ENCODE data around the gene PRSS1.
A peak's percentile ranks its signal among the peaks of the same experiment; 100 is the strongest.
"Not testable (repeated sequence)": the region's sequence is repeated elsewhere in the genome, so short reads cannot be mapped to it uniquely, and the experiment has no call there.

The PRSS1 gene
- 0 to 1.2 (median 0) reads per million in 17 experiments for total RNA-seq

- no peak for DNase-seq
Observed at GRCh38 chr7:142749218-142749993, at the start of gene PRSS1. Gene PRSS1 (plus strand): TSS chr7:142749472. CDS start chr7:142749485, 13 bp downstream.

- not testable (repeated sequence) for DNase-seq
Observed at GRCh38 chr7:142700935-142701334, 48.3 kb upstream of the PRSS1 start.

DNA sequence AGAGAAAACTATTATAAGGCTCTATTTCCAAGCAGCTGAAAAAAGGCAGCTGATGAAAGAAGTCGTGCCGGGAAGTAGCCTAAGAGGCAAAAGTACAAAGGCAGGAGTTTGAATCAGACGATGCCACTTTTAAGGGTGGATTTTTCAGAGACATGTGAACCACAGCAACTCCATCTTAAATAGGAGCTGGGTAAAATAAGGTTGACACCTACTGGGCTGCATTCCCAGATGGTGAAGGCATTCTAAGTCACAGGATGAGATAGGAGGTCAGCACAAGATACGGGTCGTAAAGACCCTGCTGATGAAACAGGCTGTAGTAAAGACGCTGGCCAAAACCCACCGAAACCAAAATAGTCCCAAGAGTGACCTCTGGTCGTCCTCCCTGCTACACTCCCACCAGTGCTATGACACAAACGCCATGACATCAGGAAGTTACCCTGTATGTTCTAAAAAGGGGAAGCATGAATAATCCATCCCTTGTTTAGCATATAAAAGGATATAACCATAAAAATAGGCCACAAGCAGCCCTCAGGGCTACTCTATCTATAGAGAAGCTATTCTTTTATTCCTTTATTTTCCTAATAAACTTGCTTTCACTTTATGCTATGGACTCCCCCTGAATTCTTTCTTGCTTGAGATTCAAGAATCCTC is 45.5 kb upstream of the PRSS1 start:
- DNase-seq, result peak; percentile 72 to 91 (median 79)

GRCh38 chr7:142708726-142709125 is 40.5 kb upstream of the PRSS1 start:
- peak in 3 of 4 experiments; percentile 6 to 33 (median 23) for DNase-seq

- peak in 3 of 4 experiments; percentile 30 to 59 (median 52) for DNase-seq
Observed at GRCh38 chr7:142709921-142710320, 39.4 kb upstream of the PRSS1 start.

- no peak for DNase-seq
Observed at GRCh38 chr7:142711196-142711595, 38.1 kb upstream of the PRSS1 start.

DNA sequence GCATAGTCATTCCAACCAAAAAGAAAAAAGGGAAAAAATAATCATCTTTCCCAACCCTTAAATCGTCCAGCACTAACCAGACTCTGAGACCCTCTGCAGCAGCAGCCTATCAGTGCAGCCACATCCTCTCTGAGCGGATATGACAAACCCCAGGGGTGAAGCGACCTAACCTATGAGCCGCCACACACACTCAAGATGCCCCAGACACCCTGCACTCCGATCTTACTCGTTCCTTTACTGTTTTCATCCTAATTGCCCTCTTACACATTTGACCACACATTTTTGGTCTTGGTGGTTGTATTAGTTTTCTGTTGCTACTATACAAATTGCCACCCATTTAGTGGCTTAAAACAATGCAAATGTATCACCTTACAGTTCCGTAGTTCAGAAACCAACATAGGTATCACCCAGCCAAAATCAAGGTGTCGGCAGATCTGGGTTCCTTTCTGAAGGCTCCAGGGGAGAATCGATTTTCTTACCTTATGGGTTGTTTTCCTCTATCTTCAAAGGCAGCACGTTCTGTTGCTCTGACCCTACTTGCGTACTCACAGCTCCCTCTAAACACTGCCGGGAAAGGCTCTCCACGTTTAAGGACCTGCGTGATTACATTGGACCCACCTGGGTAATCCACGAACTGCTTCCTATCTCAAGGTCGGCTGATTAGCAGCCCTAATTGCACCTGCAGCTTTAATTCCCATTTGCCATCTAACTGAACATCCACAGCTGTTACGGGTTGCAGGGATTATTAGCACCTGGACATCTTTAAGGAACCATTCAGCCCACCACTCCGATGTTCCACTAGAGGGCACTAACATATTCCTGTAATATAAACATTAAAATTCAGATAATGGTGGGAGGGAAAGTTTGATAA is 37.3 kb upstream of the PRSS1 start:
- peak in 3 of 4 experiments; percentile 41 to 57 (median 46) for DNase-seq

GRCh38 chr7:142712617-142712957 is 36.7 kb upstream of the PRSS1 start:
- no peak for DNase-seq

DNA sequence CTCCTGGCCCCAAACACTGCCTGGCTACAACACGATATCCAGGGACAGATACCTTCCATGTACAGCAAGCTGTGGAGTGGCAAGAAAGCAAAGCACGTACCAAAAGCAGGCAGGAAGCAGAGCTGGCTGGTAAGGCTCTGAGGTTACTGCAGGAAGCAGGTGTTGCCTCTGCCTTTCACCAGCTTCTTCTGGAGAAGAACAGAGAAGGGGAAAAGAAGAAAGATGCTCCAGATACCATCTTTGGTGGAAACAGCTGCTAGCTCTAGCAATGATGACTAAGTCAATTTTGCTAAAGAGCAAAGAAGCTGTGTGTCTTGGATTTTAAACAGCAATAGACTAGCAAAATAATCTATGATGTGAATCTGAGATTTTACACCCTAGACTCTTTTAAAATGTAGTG is 34.9 kb upstream of the PRSS1 start:
- DNase-seq, result no peak

DNA sequence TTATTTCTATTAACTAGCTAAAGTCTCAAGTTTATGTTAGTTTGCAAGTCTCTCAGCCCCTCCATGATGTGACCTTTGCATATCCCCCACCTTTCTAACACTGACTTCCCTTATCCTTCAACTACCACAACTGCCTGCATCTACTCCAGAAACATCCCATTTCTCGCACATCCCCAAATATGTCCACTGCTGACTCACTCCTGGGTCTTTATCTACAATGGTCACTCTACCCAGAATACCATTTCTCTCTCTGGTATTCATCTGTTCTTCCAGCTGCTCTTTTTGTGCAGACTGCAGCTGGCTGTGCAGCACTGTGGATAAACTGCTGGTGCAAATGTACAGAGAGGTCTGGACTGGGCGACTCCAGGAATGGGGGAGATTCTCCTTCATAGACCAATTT is 32.7 kb upstream of the PRSS1 start:
- peak in 1 of 4 experiments; percentile 7 for DNase-seq

DNA sequence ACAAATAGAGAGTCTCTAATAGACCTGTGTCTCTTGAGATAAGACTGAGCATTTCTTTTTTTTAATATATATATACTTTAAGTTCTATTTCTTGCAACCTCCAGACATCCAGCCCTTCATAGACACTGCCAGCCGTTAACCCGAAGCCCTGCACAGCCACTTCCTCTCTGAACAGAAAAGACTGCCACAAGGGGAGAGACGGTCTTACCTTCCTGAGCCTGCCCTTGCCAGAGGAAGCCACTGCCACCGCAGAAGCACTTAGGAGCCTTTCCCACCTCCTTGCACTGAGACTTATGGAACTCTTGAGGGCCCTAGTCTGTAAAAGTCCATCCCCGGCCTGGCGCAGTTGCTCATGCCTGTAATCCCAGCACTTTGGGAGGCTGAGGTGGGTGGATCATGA is 31.8 kb upstream of the PRSS1 start:
- DNase-seq, result peak in 2 of 4 experiments; percentile 19 to 21

- no peak for DNase-seq
Observed at GRCh38 chr7:142718313-142718712, 31.0 kb upstream of the PRSS1 start.

- no peak for DNase-seq
Observed at GRCh38 chr7:142720172-142720773, 29.0 kb upstream of the PRSS1 start.

DNA sequence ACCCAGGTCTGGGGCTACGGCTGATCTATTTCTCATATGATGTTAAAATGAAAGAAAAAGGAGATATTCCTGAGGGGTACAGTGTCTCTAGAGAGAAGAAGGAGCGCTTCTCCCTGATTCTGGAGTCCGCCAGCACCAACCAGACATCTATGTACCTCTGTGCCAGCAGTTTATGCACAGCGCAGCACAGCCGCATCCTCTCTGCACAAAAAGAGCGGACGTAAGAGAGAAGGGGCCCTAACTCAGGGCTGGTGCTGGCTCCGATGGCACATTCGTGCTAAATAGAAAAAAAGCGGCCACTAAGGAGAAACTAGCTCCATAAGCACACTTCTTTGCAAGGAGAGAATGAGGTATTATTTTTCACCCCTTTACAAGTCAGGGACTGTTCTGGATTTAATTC is 28.3 kb upstream of the PRSS1 start:
- DNase-seq, result peak in 2 of 4 experiments; percentile 11 to 19

DNA sequence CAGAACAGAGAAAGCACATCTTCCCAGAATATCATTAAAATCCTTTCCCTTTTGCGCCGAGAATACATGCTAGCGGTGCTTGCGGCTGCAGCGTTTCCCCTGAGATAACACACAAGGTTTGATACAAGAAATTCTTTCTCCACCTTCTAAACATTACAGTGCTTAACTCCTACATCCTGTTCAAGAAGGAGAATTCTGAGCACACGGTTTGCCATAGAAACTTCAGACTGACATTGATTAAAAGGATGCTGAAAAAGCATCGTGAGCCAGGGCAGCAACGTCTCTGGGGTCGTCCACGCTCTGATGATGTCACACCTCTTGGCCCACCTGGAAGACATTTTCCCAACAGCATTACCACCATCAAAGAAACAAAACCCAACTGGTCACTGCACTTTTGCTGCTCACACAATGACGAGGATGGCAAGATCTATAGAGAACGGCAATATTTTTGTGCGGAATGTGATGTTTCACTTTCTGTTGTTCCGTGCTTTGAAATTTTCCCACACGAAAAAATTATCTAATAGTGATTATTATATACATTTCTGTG is 27.0 kb upstream of the PRSS1 start:
- DNase-seq, result no peak

GRCh38 chr7:142733271-142733670 is 16.0 kb upstream of the PRSS1 start:
- DNase-seq, result no peak

DNA sequence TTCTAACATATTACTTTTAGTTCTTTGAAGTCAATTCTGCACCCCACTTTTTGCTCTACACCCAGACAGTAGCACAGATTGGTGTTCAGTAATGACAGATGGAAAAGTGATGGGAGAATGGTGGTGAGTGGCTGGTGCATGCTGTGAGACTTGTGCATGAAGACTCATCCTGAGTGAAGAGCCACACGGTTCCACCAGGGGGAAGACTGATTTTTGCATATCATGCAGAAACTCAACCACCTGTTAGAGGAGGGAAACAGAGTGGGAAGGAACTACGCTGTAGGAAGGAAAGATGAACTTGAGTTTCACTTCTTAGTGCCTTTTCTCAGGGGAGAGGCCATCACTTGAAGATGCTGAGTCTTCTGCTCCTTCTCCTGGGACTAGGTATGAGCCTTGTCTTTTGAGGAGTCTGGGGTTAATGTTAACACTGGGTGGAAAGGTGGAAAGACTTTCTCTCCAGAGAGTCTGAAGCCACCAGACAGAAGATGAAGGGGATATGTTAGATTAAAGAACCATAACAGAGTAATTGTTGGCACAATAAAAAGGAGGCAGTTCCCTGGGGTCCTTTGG is 9.3 kb upstream of the PRSS1 start:
- DNase-seq, result no peak

DNA sequence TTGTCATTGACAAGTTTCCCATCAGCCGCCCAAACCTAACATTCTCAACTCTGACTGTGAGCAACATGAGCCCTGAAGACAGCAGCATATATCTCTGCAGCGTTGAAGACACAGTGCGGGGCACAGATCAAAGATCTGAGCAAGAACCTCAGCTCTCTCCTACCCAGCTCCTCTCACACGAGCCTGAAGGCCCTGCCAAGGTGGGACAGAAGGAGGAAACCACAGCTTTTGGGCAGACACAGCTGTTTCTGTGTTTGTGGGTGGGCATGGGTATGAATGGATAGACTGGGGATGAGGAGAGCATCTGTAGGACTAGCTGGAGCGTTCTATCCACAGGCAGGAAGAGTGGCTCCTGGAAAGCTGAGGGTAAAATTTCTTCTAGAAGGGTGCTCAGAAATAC is 8.5 kb upstream of the PRSS1 start:
- no peak for DNase-seq

DNA sequence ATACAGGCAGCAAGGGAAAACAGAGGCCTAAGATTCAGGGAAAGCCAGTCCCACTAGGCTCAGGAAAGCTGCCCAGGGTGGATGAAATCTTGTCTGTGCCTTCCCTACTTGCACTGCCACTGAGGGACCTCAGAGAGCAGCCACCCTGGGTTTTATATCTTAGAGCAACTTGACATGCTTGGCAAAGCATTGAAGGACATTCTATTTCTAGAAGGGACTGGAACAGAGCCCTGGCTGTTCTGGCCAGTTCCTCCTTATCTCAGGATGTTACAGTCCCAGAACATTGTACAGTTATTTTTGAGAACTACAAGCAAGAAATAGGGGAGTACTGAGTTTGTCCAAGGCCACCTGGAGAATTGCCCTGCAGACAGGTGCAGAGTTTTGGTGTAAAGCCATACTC is 7.3 kb upstream of the PRSS1 start:
- DNase-seq, result not testable (repeated sequence)

GRCh38 chr7:142745091-142745635 is 4.1 kb upstream of the PRSS1 start:
- peak; percentile 56 to 77 (median 62) for DNase-seq

GRCh38 chr7:142745745-142746144 is 3.5 kb upstream of the PRSS1 start:
- DNase-seq, result peak; percentile 28 to 59 (median 48)

DNA sequence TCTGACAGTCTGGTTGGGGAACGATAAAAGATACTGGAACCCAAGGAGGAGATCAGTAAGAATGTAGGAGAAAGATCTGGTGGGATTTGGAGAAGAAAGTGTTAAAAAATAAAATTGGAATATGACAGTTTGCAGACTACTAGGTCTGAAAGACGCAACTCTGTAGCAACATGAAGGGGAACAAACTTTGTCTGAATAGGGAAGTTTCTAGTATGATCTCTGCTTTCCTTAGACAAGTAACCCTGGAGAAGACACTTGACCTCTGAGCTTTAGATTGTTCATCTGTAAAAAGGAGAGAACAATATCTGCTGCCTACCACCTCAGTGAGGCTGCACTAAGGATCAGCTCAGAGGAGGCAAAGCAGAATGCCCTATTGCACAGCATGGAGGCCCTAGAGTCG is 3.0 kb upstream of the PRSS1 start:
- DNase-seq, result peak; percentile 50 to 81 (median 66)

Data from suppressor macrophage (primary cell).